Stimulated activated CD4-positive, alpha-beta T cell treated with anti-CD3 and anti-CD28 coated beads, Interleukin-2, amount 100 ng/mL, for 48 hours (primary cell): ENCODE results near the gene RPL32.
"Not testable (repeated sequence)": the region's sequence is repeated elsewhere in the genome, so short reads cannot be mapped to it uniquely, and the experiment has no call there.

Source experiments
- DNase-seq, 2 donors: peaks; one replicate each; pipeline ENCODE4 v3.0.0-alpha.2; 2020

Gene RPL32

DNA sequence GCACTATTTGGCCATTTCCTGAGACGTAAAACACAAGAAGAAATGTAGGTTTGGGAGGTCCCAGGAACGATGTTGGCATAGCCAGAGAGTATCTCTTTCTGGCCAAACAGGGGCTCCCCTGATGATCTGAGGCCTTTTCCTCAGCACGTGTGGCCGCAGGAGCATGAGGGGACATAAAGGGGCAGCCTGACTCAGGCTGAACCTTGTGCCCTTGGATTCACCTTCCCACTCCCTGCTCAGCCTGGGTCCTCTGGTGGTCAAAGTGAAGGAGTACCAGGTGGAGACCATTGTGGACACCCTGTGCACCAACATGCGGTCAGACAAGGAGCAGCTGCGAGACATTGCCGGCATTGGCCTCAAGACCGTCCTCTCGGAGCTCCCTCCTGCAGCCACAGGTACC, 34.3 kb downstream of the RPL32 start:
- DNase-seq, result no peak

DNA sequence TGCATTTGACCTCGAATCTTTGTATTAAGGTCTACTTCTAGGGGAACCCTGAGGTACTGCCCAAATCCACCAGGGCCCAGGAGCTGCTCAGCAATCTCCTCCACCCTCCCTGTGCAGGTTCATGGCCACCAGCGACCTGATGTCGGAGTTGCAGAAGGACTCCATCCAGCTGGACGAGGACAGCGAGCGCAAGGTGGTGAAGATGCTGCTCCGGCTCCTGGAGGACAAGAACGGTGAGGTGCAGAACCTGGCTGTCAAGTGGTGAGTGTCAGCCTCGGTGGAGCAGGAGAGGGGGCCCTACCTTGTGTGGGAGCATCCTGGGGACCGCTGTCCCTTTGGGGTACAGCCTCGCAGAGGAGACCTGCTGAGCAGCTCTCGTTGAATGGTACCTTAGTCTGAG, 38.0 kb downstream of the RPL32 start:
- no peak for DNase-seq

DNA sequence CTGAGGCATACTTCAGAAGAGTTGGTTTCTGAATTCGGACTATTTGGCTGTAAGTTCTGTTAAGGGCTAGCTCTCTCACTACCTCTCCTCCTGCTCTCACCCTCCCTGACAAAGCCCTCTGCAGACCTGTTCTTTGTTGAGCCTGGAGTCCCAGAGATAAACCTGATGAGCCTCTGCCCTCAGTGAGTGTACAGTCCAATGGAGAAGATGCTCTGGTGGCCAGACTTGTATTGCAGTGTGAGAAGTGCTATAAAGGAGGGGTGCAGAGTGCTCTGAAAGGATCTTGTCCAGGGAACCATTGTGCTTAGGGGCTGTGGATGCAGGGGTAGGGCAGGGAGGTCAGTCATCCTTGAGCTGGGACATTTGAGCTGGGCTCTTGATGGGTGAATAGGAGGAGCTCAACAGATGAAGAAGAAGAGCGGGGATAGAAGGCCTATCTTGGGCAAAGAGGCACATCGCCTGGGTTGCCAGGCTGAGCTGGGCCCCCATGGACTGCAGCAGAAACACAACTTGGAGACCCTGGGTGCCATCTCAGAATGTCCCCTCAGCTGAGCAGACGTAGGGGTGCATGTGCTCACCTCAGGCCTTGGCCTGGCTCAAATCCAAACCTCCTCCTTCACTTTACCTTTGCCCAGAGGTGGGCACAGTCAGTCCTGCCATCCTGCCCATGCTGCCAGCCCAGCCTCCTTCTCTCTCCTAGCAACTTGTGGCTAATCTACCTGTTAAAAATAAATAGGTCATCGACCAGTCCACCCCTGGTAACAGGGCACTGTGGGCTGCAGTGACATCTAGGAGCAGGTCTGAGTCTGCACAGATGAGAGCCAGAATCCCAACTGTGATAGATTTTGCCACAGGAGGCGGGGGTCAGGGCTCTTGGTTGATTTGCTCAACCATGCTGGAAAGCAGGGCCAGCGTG, 41.6 kb downstream of the RPL32 start:
- DNase-seq, result no peak

DNA sequence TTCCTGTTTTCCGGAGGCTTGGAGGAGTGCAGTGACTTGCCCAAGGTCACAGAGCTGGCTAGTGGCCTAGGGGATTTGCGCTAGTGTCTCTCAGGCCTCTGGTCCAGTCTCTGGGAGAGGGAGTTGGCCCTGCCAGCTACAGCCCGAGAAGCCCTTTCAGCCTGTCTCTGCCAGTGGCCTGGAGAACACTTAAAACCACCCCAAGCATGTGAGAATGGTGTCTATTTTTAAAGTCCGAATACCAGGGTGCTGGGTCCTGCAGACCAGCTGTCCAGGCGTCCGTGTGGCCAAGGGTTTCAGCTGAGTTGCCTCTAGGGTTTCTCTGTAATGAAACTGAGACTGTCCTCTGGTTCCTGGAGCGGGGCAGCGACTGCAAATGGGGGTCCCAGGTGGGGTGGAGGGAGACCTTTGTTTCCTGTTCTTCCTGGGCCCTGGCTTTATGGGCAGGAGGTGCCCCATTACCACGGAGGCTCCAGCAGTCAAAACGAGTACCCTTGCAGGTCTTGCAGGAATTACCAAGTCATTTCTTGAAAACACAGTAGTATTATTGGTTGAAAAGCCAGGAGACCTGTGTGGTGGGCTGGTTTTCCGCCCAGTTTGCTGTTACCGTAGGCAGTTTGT, 42.7 kb downstream of the RPL32 start:
- DNase-seq, result no peak

DNA sequence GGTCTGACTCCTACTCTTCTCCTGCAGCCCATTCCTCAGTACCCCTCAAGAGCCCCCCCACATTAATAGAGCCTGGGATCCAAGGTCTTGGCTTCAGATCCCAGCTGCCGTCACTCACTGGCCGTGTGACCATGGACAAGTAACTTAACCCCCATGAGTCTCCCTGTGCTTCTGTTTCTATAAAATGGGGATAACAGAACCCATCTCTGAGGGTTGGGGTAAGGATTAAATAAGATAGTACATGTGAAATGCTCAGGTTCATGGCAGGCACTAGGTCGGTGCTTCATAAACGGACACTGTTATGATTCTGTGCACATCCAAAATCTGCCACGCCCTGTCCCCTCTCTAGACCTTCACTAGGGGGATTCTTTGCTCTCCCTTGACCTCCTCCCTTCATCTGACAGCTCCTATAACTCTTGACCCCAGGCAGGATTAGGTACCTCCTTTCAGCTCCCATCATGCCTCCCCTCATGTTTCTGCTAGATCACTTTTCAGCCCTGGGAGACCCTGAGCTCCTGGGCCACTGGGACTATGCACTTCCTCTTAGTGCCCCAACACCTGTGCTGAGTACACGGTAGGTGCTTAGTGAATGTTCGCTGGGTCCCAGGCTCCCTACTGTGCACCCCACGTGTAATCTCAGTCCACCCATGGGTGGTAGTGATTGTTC, 43.3 kb downstream of the RPL32 start:
- DNase-seq, result no peak

DNA sequence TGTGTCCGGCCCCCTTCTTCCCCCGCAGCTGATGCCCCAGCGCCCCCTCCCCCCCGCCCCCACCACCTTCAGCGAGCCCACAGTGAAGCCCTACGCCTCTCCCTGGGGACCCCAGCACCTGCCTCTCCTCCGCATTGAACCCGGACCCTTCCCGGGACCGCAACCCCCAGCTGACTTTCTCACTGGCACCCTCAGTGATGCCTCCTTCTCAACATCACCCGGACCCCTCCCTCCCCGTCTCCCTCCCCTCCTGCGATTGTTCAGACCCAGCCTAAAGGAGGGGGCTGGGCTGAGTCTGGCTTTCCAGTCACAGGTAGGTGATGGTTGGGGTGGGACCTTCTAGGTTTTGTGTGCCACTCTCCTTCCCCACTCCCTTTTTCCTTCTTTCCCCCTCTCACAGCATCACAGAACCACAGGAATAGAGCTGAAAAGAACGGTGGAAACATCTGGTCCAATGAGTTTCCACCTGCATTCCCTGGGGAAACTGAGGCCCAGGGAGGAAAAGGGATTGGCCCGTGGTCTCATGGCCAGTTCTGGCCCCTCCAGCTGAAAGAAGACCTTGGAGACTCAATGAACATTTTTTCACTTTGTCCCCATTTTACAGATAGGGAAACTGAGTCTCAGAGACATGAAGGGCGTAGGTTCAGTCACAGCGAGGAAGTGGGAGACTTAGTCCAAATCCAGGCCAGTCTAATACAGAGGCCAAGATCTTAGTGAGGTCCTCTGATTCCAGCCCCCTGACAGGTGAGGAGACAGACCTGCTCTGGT, 44.1 kb downstream of the RPL32 start:
- no peak for DNase-seq

DNA sequence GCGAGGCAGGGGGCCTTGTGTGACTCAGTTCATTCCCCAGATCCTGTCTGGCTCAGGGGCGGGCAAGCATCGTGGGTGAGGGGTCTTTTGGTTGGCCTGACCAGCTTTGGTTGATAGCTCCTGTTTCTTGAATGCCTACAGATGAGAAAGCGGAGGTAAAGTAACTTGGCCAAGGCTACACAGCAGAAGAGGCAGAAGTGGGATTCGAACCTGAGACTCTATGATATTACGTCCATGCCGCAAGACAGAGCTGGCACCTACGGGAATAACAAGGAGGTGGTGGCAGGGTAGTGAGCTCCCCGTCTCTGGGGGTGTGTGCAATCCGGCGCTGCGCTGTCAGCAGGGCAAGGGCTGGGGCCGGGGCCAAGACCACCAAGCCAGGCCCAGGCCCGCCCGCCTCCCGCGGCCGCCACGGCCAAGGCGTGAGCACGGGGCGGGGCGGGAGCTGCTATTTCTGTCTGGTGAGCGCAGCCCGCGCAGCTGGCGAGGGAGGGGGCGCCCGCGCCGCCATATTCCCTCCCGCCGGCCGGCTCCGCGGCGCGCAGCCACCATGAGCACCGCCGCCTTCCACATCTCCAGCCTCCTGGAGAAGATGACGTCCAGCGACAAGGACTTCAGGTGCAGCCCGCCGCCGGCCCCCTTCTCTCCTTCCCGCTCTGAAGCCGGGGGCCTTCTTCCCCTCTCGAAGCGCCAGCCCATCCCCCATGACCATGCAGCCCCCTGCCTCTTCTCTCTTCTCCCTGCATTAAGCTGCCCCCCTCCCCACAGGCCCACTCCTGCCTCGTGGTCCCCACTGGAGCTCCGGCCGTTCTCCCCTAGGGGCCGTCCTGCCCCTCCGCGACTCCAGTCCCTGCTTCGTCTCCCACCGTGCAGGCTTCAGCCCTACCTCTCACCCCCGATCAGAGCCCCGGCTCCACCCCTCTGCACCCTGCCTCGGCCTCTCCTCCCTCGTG, 44.9 kb downstream of the RPL32 start, which contains the start of gene CAND2:
Gene CAND2, plus strand, starts transcription at position 510 of the 953 bp plus-strand sequence. Its CDS starts 41 bp downstream, at position 551.
- peak; percentile 12 to 22 for DNase-seq

DNA sequence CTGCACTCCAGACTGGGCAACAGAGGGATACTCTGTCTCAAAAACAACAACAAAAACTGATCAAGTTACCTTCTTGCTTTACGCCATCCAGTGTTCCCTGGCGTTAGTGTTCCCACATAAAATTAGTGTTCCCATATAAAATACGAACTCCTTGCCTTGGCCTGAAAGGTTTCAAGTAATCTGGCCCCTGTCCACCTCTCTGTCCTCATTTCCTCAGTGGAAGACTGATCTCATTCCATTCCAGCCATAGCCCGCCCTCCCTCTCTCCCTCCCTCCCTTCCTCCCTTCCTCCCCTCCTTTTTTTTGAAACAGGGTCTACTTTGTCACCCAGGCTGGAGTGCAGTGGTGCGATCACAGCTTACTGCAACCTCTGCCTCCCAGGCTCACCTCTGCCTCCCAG, 47.7 kb downstream of the RPL32 start:
- DNase-seq, result no peak

DNA sequence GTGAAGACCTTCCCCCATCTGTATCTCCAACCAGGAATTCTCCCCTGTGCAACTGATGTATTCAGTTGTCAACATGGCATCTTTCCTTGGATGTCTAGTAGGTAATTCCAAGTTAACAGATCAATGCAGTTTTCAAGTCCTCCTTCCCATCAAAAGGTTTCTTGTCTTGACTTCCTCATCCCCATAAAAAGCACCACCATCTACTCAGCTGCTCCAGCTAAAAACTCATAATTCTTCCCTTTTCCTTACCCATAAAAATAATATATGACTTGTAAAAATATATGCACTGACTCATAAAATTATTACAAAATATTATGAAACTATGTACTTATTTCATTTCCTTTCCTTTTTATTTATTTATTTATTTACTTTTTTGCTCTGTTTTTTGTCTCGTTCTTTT, 49.9 kb downstream of the RPL32 start:
- no peak for DNase-seq

DNA sequence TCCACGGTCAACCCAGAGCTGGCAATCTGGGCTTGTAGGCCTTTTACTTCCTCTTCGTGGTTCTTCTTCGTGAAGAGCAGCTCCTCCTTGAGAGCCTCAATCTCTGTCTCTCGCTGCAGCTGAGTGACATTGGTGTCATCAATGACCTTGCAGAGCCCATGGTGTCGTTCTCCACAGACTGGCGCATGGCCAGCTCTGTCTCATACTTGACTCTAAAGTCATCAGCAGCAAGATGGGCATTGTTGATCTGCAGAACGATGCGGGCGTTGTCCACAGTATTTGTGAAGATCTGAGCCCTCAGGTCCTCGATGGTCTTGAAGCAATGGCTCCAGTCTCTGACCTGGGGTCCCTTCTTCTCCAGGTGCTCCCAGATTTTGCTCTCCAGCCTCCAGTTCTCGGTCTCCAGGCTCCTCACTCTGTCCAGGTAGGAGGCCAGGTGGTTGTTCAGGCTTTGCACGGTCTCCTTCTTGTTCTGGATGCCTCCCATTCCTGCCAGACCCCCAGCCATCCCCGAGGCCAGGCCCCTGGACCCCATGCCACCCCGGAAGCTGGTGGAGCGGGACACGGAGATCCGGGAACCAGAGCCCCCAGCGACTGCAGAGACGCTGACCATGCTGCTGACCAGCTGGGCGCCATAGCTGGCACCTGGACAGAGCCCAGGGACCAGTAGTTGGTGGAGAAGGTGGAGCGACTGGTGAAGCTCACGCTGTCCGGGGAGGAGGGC, 53.2 kb downstream of the RPL32 start:
- DNase-seq, result not testable (repeated sequence)

DNA sequence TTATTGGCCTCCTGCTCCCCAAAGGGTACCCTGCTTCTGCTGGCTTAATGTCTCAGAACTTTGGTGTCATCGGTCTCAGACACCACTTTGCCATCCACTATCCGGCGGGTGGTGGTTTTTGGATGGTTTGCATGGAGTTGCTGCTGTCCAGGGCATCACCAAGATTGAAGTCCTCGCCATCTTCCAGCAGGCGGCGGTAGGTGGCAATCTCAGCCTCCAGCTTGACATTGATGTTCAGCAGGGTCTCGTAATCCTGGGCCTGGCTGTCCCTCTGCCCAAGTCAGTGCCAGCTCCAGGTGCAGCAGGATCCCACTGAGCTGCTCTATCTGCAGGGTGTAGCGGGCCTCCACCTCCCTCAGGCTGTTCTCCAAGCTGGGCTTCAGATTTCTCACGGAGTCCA, 54.0 kb downstream of the RPL32 start:
- DNase-seq, result peak; percentile 45 to 67

DNA sequence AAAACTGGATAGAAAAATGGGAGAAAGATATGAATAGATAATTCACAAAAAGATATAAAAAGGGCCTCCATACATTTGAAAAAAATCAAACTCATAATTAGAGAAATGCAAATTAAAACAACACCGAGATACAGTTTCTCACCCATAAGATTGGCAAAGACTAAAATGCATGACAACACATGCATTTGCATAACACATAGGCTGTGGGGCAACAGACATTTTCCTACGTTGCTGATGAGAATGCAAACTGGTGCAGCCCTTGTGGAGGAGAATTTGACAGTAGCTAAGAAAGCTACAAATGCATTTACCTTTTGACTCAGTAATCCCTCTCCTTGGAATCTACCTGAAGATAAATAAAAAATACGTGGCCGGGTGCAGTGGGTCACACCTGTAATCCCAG, 56.3 kb downstream of the RPL32 start:
- no peak for DNase-seq
